WTC11 (cell line): ENCODE results near the gene SELENBP1. TPM values are rescaled to one million over a fixed set of nuclear protein-coding genes. Genes with fewer than 3 reads are reported as not detected.

ENCODE experiments used
- ATAC-seq: fragments of 200-7000 bp; cut with Tn5 transposase; 2 replicates; pipeline ENCODE4 v1.10.0; 2021; ENCODE audit warnings: mild to moderate bottlenecking, moderate library complexity
- CTCF ChIA-PET: fragments of 300-600 bp; sonication (Branson Sonifier 250); formaldehyde crosslinking; loops from one replicate; lab custom pipeline; 2021; ENCODE audit warnings: antibody characterized with exemption; lab: Charles Lee
- POLR2A ChIA-PET: fragments of 350-600 bp; sonication (Branson Sonifier 250); formaldehyde crosslinking; loops from one replicate; lab custom pipeline; 2021; ENCODE audit warnings: antibody characterized with exemption; lab: Charles Lee
- DNase-seq: peaks from one replicate; pipeline ENCODE4 v3.0.0; 2021; ENCODE audit warnings: low spot score
- H3K27ac Mint-ChIP-seq: 2 replicates; pipeline ENCODE4 v1.8.0; 2021; ENCODE audit warnings: mixed read lengths
- H3K27me3 Mint-ChIP-seq: 2 replicates; pipeline ENCODE4 v1.8.0; 2021; ENCODE audit warnings: low read depth, mild to moderate bottlenecking, moderate library complexity, mixed read lengths
- H3K36me3 Mint-ChIP-seq: 2 replicates; pipeline ENCODE4 v1.8.0; 2021; ENCODE audit warnings: mixed read lengths
- H3K4me1 Mint-ChIP-seq: 2 replicates; pipeline ENCODE4 v1.8.0; 2022; ENCODE audit warnings: mixed read lengths
- H3K4me3 Mint-ChIP-seq: 2 replicates; pipeline ENCODE4 v1.8.0; 2021; ENCODE audit warnings: mild to moderate bottlenecking, moderate library complexity, mixed read lengths
- H3K9me3 Mint-ChIP-seq: 2 replicates; pipeline ENCODE4 v1.8.0; 2021; ENCODE audit warnings: mixed read lengths
- ATF1 ChIP-seq: sonication (generic); formaldehyde crosslinking; IDR thresholded peaks from 2 replicates; pipeline ENCODE4 v1.8.1; 2023; ENCODE audit warnings: mild to moderate bottlenecking, moderate library complexity, missing genetic modification reagents
- CBFB ChIP-seq: sonication (generic); formaldehyde crosslinking; IDR thresholded peaks from 2 replicates; pipeline ENCODE4 v1.8.1; 2022; ENCODE audit warnings: mild to moderate bottlenecking, low read depth, missing genetic modification reagents
- FOXP1 ChIP-seq: sonication (generic); formaldehyde crosslinking; IDR thresholded peaks from 2 replicates; pipeline ENCODE4 v1.8.0; 2022; ENCODE audit warnings: missing genetic modification reagents, mild to moderate bottlenecking, moderate library complexity, borderline replicate concordance
- GABPB1 ChIP-seq: sonication (generic); formaldehyde crosslinking; IDR thresholded peaks from 2 replicates; pipeline ENCODE4 v1.8.1; 2023; ENCODE audit warnings: mild to moderate bottlenecking, missing genetic modification reagents
- GRHL2 ChIP-seq: fragments of 250-450 bp; sonication (Bioruptor Pico); IDR thresholded peaks from 2 replicates; pipeline ENCODE4 v1.8.0; 2022; ENCODE audit warnings: mild to moderate bottlenecking, moderate library complexity; ENCODE audit not compliant: insufficient replicate concordance, severe bottlenecking
- GTF2I ChIP-seq: fragments of 250-450 bp; sonication (Bioruptor Pico); conservative IDR thresholded peaks from 2 replicates; pipeline ENCODE4 v1.4.0; 2021; ENCODE audit warnings: mild to moderate bottlenecking
- JAZF1 ChIP-seq: fragments of 250-450 bp; sonication (Bioruptor Pico); IDR thresholded peaks from 2 replicates; pipeline ENCODE4 v1.9.0; 2021; ENCODE audit warnings: moderate library complexity, mild to moderate bottlenecking, inconsistent platforms
- MXD4 ChIP-seq: fragments of 250-450 bp; sonication (Bioruptor Pico); IDR thresholded peaks from 2 replicates; pipeline ENCODE4 v1.8.0; 2021; ENCODE audit warnings: mild to moderate bottlenecking, moderate library complexity, borderline replicate concordance
- NR2C2 ChIP-seq: sonication (generic); formaldehyde crosslinking; IDR thresholded peaks from 2 replicates; pipeline ENCODE4 v1.8.0; 2022; ENCODE audit warnings: mild to moderate bottlenecking, missing genetic modification reagents
- RELA ChIP-seq: sonication (generic); formaldehyde crosslinking; IDR thresholded peaks from 2 replicates; pipeline ENCODE4 v1.8.1; 2022; ENCODE audit warnings: missing genetic modification reagents, mild to moderate bottlenecking, borderline replicate concordance
- SMAD4 ChIP-seq: sonication (generic); formaldehyde crosslinking; IDR thresholded peaks from 2 replicates; pipeline ENCODE4 v1.8.0; 2022; ENCODE audit warnings: mild to moderate bottlenecking, missing genetic modification reagents
- TEAD1 ChIP-seq: sonication (generic); formaldehyde crosslinking; IDR thresholded peaks from 2 replicates; pipeline ENCODE4 v1.8.0; 2022; ENCODE audit warnings: mild to moderate bottlenecking, missing genetic modification reagents
- ZBTB21 ChIP-seq: sonication (generic); formaldehyde crosslinking; IDR thresholded peaks from 2 replicates; pipeline ENCODE4 v1.8.1; 2023; ENCODE audit warnings: mild to moderate bottlenecking, missing genetic modification reagents, borderline replicate concordance
- ZNF671 ChIP-seq: fragments of 250-450 bp; sonication (Bioruptor Pico); IDR thresholded peaks from 2 replicates; pipeline ENCODE4 v1.8.0; 2021; ENCODE audit warnings: mild to moderate bottlenecking
- total RNA-seq: library from RNA; stranded (reverse); gene quantifications from 3 replicates; pipeline ENCODE4 v1.2.3, GENCODE V29; 2021
- TF ChIP-seq, protein P1 (sequence below): fragments of 250-450 bp; sonication (Bioruptor Pico); IDR thresholded peaks from 2 replicates; pipeline ENCODE4 v1.9.0; 2021; ENCODE audit warnings: moderate library complexity, mild to moderate bottlenecking, inconsistent platforms, borderline replicate concordance
- TF ChIP-seq, protein P2 (sequence below): fragments of 250-450 bp; sonication (Bioruptor Pico); IDR thresholded peaks from 2 replicates; pipeline ENCODE4 v2.1.2; 2022; ENCODE audit warnings: mild to moderate bottlenecking, moderate library complexity
- TF ChIP-seq, protein P3 (sequence below): sonication (generic); formaldehyde crosslinking; IDR thresholded peaks from 2 replicates; pipeline ENCODE4 v1.8.0; 2022; ENCODE audit warnings: mild to moderate bottlenecking, missing genetic modification reagents
- TF ChIP-seq, protein P4 (sequence below): sonication (generic); formaldehyde crosslinking; IDR thresholded peaks from 2 replicates; pipeline ENCODE4 v1.8.1; 2023; ENCODE audit warnings: mild to moderate bottlenecking, missing genetic modification reagents
- TF ChIP-seq, protein P5 (sequence below): sonication (generic); formaldehyde crosslinking; conservative IDR thresholded peaks from 2 replicates; pipeline ENCODE4 v1.8.1; 2022; ENCODE audit warnings: mild to moderate bottlenecking, missing genetic modification reagents
- TF ChIP-seq, protein P6 (sequence below): sonication (generic); formaldehyde crosslinking; IDR thresholded peaks from 2 replicates; pipeline ENCODE4 v1.8.0; 2022; ENCODE audit warnings: mild to moderate bottlenecking, missing genetic modification reagents
- TF ChIP-seq, protein P7 (sequence below): sonication (generic); formaldehyde crosslinking; IDR thresholded peaks from 2 replicates; pipeline ENCODE4 v1.8.0; 2022; ENCODE audit warnings: mild to moderate bottlenecking, missing genetic modification reagents
- TF ChIP-seq, protein P8 (sequence below): sonication (generic); formaldehyde crosslinking; IDR thresholded peaks from 2 replicates; pipeline ENCODE4 v1.8.1; 2023; ENCODE audit warnings: mild to moderate bottlenecking, missing genetic modification reagents
- TF ChIP-seq, protein P9 (sequence below): fragments of 250-450 bp; sonication (Bioruptor Pico); IDR thresholded peaks from 2 replicates; pipeline ENCODE4 v1.9.0; 2021; ENCODE audit warnings: mild to moderate bottlenecking

The SELENBP1 gene
- total RNA-seq, 1 experiment from 2014 or later, result 17.9 TPM

DNA sequence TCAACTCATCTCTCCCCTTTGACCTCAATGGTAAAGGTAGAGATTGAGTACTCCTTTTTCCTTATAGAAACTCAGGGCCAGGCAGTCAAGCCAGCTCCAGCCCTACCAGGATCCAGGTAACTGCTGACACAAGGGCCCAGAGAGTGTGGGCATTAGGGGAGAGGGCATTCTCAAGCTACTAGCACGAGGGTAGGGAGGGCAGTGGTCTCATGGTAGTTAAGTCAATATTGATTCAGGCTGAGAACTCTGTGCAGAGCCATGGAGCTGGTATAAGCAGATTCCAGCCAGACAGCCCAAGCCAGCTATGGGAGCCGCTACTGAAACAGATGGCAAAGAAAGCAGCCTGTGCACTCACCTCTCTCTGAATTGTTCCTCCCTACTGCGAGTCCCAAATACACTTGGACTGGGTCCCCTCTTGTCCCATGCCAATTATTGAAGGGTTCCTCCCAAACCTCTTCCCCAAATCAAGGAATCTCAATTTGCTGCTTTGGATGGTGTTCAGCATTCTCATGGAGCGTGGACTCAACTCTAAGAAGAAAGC lies 48.0 kb downstream of the SELENBP1 start:
- Mint-ChIP-seq H3K4me3 (no peak overlapping the region), H3K4me1 (peaks cover 13% of the 10 kb centered on the region), H3K27ac (no peak overlapping the region)
- TF ChIP-seq RELA (CRISPR knock-in tag) (no peak), ZBTB21 (CRISPR knock-in tag) (no peak), CBFB (no peak), NR2C2 (CRISPR knock-in tag) (no peak), SMAD4 (CRISPR knock-in tag) (no peak), JAZF1 (CRISPR knock-in tag) (no peak), ZNF671 (CRISPR knock-in tag) (no peak), GTF2I (no peak), GABPB1 (CRISPR knock-in tag) (no peak)
- TF ChIP-seq, protein P1, sequence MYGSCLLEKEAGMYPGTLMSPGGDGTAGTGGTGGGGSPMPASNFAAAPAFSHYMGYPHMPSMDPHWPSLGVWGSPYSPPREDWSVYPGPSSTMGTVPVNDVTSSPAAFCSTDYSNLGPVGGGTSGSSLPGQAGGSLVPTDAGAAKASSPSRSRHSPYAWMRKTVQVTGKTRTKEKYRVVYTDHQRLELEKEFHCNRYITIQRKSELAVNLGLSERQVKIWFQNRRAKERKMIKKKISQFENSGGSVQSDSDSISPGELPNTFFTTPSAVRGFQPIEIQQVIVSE (CRISPR knock-in tag), result no peak
- TF ChIP-seq, protein P2, sequence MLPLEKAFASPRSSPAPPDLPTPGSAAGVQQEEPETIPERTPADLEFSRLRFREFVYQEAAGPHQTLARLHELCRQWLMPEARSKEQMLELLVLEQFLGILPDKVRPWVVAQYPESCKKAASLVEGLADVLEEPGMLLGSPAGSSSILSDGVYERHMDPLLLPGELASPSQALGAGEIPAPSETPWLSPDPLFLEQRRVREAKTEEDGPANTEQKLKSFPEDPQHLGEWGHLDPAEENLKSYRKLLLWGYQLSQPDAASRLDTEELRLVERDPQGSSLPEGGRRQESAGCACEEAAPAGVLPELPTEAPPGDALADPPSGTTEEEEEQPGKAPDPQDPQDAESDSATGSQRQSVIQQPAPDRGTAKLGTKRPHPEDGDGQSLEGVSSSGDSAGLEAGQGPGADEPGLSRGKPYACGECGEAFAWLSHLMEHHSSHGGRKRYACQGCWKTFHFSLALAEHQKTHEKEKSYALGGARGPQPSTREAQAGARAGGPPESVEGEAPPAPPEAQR (CRISPR knock-in tag), result no peak
- TF ChIP-seq, protein P3, sequence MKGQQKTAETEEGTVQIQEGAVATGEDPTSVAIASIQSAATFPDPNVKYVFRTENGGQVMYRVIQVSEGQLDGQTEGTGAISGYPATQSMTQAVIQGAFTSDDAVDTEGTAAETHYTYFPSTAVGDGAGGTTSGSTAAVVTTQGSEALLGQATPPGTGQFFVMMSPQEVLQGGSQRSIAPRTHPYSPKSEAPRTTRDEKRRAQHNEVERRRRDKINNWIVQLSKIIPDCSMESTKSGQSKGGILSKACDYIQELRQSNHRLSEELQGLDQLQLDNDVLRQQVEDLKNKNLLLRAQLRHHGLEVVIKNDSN (CRISPR knock-in tag), result no peak
- TF ChIP-seq, protein P4, sequence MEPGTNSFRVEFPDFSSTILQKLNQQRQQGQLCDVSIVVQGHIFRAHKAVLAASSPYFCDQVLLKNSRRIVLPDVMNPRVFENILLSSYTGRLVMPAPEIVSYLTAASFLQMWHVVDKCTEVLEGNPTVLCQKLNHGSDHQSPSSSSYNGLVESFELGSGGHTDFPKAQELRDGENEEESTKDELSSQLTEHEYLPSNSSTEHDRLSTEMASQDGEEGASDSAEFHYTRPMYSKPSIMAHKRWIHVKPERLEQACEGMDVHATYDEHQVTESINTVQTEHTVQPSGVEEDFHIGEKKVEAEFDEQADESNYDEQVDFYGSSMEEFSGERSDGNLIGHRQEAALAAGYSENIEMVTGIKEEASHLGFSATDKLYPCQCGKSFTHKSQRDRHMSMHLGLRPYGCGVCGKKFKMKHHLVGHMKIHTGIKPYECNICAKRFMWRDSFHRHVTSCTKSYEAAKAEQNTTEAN (CRISPR knock-in tag), result no peak
- TF ChIP-seq, protein P5, sequence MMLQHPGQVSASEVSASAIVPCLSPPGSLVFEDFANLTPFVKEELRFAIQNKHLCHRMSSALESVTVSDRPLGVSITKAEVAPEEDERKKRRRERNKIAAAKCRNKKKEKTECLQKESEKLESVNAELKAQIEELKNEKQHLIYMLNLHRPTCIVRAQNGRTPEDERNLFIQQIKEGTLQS (CRISPR knock-in tag), result no peak
- TF ChIP-seq, protein P6, sequence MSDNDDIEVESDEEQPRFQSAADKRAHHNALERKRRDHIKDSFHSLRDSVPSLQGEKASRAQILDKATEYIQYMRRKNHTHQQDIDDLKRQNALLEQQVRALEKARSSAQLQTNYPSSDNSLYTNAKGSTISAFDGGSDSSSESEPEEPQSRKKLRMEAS (CRISPR knock-in tag), result no peak
- TF ChIP-seq, protein P7, sequence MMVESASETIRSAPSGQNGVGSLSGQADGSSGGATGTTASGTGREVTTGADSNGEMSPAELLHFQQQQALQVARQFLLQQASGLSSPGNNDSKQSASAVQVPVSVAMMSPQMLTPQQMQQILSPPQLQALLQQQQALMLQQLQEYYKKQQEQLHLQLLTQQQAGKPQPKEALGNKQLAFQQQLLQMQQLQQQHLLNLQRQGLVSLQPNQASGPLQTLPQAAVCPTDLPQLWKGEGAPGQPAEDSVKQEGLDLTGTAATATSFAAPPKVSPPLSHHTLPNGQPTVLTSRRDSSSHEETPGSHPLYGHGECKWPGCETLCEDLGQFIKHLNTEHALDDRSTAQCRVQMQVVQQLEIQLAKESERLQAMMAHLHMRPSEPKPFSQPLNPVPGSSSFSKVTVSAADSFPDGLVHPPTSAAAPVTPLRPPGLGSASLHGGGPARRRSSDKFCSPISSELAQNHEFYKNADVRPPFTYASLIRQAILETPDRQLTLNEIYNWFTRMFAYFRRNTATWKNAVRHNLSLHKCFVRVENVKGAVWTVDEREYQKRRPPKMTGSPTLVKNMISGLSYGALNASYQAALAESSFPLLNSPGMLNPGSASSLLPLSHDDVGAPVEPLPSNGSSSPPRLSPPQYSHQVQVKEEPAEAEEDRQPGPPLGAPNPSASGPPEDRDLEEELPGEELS (CRISPR knock-in tag), result no peak
- TF ChIP-seq, all 79 proteins: peak for 0
- DNase-seq (no peak), ATAC-seq (no peak)
- Mint-ChIP-seq H3K36me3 (peaks cover 17% of the 10 kb centered on the region), H3K27me3 (no peaks in the 10 kb centered on the region), H3K9me3 (no peaks in the 10 kb centered on the region)
- ChIA-PET CTCF (interaction anchor here (1.5 to 1.8 kb wide), 3 partner anchors 14 to 24 kb away, joined by 3 to 6 read pairs (median 5); no protein-coding TSS in a partner anchor), POLR2A (interaction anchor here (0.7 kb wide), 1 partner anchor 35 kb away, joined by 3 read pairs; no protein-coding TSS in a partner anchor)

DNA sequence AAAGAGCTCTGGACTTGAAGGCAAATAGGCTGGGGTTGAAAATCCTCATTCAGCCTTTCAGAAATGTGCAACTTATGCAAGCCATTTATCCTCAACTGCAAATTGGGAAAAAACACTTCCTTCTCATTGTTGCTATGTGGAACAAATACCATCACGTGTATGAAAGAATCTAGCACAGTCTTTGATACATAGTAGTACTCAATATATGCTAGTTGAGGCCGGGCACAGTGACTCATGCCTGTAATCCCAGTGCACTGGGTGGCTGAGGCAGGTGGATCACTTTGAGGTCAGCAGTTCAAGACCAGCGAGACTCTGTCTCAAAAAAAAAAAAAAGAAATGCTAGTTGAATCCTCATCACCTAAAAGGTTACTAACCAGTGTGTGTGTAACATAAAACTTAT lies 53.5 kb downstream of the SELENBP1 start:
- ATAC-seq (no peak), DNase-seq (no peak)
- H3K4me1 Mint-ChIP-seq, result no peaks in the 10 kb centered on the region
- H3K27me3 Mint-ChIP-seq, result no peaks in the 10 kb centered on the region
- ChIA-PET POLR2A (no interaction called here), CTCF (no interaction called here)
- no peak overlapping the region for H3K27ac Mint-ChIP-seq
- no peaks in the 10 kb centered on the region for H3K9me3 Mint-ChIP-seq
- no peak overlapping the region for H3K4me3 Mint-ChIP-seq
- peaks cover 20% of the 10 kb centered on the region for H3K36me3 Mint-ChIP-seq
- no peak for TF ChIP-seq CBFB
- TF ChIP-seq ATF1 (CRISPR knock-in tag), result no peak
- TF ChIP-seq, protein P8, sequence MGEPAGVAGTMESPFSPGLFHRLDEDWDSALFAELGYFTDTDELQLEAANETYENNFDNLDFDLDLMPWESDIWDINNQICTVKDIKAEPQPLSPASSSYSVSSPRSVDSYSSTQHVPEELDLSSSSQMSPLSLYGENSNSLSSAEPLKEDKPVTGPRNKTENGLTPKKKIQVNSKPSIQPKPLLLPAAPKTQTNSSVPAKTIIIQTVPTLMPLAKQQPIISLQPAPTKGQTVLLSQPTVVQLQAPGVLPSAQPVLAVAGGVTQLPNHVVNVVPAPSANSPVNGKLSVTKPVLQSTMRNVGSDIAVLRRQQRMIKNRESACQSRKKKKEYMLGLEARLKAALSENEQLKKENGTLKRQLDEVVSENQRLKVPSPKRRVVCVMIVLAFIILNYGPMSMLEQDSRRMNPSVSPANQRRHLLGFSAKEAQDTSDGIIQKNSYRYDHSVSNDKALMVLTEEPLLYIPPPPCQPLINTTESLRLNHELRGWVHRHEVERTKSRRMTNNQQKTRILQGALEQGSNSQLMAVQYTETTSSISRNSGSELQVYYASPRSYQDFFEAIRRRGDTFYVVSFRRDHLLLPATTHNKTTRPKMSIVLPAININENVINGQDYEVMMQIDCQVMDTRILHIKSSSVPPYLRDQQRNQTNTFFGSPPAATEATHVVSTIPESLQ, result no peak
- no peak for TF ChIP-seq GRHL2 (CRISPR knock-in tag)
- TF ChIP-seq, protein P9, sequence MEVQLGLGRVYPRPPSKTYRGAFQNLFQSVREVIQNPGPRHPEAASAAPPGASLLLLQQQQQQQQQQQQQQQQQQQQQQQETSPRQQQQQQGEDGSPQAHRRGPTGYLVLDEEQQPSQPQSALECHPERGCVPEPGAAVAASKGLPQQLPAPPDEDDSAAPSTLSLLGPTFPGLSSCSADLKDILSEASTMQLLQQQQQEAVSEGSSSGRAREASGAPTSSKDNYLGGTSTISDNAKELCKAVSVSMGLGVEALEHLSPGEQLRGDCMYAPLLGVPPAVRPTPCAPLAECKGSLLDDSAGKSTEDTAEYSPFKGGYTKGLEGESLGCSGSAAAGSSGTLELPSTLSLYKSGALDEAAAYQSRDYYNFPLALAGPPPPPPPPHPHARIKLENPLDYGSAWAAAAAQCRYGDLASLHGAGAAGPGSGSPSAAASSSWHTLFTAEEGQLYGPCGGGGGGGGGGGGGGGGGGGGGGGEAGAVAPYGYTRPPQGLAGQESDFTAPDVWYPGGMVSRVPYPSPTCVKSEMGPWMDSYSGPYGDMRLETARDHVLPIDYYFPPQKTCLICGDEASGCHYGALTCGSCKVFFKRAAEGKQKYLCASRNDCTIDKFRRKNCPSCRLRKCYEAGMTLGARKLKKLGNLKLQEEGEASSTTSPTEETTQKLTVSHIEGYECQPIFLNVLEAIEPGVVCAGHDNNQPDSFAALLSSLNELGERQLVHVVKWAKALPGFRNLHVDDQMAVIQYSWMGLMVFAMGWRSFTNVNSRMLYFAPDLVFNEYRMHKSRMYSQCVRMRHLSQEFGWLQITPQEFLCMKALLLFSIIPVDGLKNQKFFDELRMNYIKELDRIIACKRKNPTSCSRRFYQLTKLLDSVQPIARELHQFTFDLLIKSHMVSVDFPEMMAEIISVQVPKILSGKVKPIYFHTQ (CRISPR knock-in tag), result no peak
- no peak for TF ChIP-seq MXD4 (CRISPR knock-in tag)
- TF ChIP-seq TEAD1 (CRISPR knock-in tag), result no peak
- TF ChIP-seq FOXP1 (CRISPR knock-in tag), result no peak
